ENCODE results near the gene SAMD3. TPM values are rescaled to one million over a fixed set of nuclear protein-coding genes. Genes with fewer than 3 reads are reported as not detected.
"Not testable (repeated sequence)": the region's sequence is repeated elsewhere in the genome, so short reads cannot be mapped to it uniquely, and the experiment has no call there.

SAMD3 gene
- total RNA-seq, 6 experiments from 2014 or later: 0.95 to 2.3 (median 1.4) TPM

DNA sequence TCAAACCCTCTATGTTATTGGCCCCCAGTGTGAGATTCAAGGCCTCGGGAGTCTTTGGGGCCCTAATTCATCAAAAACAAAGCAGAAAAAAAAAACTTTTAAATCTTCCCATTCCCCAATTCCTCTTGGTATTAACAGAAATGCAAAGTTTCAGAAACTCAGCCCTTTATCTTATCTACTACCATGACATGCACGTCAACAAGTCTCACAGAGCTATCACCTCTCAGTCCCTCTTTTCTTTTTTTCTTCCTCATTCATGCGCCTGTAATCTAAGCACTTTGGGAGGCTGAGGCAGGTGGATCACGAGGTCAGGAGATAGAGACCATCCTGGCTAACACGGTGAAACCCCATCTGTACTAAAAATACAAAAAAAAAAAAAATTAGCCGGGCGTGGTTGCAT is 22.7 kb downstream of the SAMD3 start:
- H3K9me3 Mint-ChIP-seq: no peaks in the 10 kb centered on the region
- TF ChIP-seq, protein P1, sequence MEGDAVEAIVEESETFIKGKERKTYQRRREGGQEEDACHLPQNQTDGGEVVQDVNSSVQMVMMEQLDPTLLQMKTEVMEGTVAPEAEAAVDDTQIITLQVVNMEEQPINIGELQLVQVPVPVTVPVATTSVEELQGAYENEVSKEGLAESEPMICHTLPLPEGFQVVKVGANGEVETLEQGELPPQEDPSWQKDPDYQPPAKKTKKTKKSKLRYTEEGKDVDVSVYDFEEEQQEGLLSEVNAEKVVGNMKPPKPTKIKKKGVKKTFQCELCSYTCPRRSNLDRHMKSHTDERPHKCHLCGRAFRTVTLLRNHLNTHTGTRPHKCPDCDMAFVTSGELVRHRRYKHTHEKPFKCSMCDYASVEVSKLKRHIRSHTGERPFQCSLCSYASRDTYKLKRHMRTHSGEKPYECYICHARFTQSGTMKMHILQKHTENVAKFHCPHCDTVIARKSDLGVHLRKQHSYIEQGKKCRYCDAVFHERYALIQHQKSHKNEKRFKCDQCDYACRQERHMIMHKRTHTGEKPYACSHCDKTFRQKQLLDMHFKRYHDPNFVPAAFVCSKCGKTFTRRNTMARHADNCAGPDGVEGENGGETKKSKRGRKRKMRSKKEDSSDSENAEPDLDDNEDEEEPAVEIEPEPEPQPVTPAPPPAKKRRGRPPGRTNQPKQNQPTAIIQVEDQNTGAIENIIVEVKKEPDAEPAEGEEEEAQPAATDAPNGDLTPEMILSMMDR (IDR thresholded peaks at IDR 0.05): no peak
- H3K4me3 Mint-ChIP-seq: no peak overlapping the region
- no peak for DNase-seq
- H3K27me3 Mint-ChIP-seq (ENCODE audit: insufficient read depth): peaks cover 3% of the 10 kb centered on the region; the same call in 1 of the 2 replicates
- H3K36me3 Mint-ChIP-seq (ENCODE audit: low read depth): no peaks in the 10 kb centered on the region
- no peaks in the 10 kb centered on the region for H3K4me1 Mint-ChIP-seq (ENCODE audit: low read depth)
- H3K27ac Mint-ChIP-seq: no peak overlapping the region

DNA sequence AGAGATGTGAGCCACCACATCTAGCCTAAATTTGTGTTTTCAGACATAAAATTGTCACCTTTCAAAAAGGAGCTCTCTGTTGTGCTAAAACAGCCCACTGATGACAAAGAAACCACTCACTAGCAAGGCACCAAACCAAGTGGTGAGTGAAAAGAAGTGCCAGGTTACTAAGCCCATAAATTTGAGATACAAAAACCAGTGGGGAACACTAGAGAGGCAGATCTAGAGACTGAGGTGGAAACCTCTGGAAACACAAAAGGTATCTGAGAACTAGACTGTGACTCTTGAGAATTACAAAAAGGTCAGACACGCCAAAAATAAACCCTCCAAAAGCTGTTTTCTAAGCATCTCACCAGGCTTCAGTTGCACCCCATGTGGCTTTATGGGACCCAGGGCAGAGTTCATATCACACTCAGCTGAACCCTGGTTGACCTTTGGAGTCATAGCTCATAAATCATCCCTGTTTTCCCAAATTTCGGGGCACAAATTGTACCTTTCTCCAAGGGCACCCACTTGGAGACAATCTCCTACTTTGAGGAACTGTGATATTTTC is 24.2 kb downstream of the SAMD3 start:
- Mint-ChIP-seq H3K36me3 (ENCODE audit: low read depth) (no peaks in the 10 kb centered on the region), H3K27ac (no peak overlapping the region), H3K4me1 (ENCODE audit: low read depth) (no peaks in the 10 kb centered on the region), H3K27me3 (ENCODE audit: insufficient read depth) (peaks cover 4% of the 10 kb centered on the region; the same call in 1 of the 2 replicates), H3K9me3 (no peaks in the 10 kb centered on the region), H3K4me3 (no peak overlapping the region)
- DNase-seq: no peak
- TF ChIP-seq, protein P1 (IDR thresholded peaks at IDR 0.05): no peak

- not testable (repeated sequence) for H3K4me3 Mint-ChIP-seq; H3K27me3 Mint-ChIP-seq (ENCODE audit: insufficient read depth); H3K4me1 Mint-ChIP-seq (ENCODE audit: low read depth); H3K9me3 Mint-ChIP-seq; DNase-seq; H3K36me3 Mint-ChIP-seq (ENCODE audit: low read depth); H3K27ac Mint-ChIP-seq
These were observed 24.8 kb downstream of the SAMD3 start for GRCh38 chr6:130197816-130198482.

DNA sequence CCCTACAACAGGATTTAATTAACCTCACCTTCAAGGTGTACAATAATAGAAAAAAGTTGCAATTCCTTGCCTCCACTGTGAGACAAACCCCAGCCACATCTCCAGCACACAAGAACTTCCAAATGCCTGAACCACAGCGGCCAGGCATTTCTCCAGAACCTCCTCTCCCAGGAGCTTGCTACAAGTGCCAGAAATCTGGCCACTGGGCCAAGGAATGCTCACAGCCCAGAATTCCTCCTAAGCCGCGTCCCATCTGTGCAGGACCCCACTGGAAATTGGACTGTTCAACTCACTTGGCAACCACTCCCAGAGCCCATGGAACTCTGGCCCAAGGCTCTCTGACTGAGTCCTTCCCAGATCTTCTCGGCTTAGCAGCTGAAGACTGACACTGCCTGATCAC is 28.3 kb downstream of the SAMD3 start:
- not testable (repeated sequence) for H3K9me3 Mint-ChIP-seq; H3K4me3 Mint-ChIP-seq; H3K27me3 Mint-ChIP-seq (ENCODE audit: insufficient read depth); H3K27ac Mint-ChIP-seq; H3K4me1 Mint-ChIP-seq (ENCODE audit: low read depth); DNase-seq
- peaks cover 13% of the 10 kb centered on the region; the same call in 1 of the 2 replicates for H3K36me3 Mint-ChIP-seq (ENCODE audit: low read depth)

DNA sequence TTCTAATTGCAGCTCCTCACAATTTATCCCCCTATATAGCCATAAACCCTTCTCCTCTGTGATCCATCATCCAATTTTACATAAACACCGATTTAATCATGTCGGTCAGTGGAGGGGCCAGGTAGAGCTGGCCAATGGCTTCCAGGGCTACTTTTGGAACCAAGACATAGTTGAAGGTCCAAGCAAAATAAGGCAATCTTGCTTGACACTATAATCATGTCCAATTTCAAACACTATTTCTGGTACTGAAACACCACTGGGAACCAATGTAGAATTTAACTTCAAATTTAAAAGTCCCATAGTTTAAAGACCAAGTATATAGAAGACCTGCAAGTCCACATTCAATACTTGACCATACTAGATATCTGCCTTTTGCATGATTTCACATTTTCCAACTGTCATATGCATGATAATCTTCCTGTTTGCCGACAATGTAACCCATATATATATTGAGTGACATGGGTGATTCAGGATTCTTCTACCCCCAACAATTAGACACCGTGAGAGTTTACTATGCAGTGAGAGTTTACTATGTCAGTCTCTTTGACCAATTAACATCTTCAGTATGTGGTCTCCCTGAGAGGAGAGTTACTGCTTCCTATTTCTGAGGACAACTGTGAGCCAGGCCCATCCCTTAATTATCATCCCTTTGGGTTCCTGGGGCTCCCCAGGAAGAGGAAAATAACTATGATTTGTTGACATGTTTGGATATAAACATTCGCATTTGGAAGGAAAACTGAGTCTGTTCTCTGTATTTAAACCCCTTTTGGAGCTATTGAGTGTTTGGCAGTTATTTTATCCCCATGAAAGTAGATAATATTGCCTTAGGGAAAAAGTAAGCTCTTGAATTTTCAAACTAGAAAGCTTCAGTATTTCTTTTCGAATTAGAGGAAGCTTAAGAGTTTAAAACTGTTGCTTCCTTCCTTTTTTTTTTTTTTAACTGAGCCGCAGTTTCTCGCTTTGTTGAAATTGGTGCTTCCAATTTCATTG is 31.8 kb downstream of the SAMD3 start:
- TF ChIP-seq, protein P1 (IDR thresholded peaks at IDR 0.05): no peak
- no peaks in the 10 kb centered on the region for H3K9me3 Mint-ChIP-seq
- no peak overlapping the region for H3K4me3 Mint-ChIP-seq
- no peaks in the 10 kb centered on the region for H3K4me1 Mint-ChIP-seq (ENCODE audit: low read depth)
- H3K27me3 Mint-ChIP-seq (ENCODE audit: insufficient read depth): peaks cover 5% of the 10 kb centered on the region
- no peak for DNase-seq
- no peak overlapping the region for H3K27ac Mint-ChIP-seq
- peaks cover 13% of the 10 kb centered on the region; the same call in 1 of the 2 replicates for H3K36me3 Mint-ChIP-seq (ENCODE audit: low read depth)

DNA sequence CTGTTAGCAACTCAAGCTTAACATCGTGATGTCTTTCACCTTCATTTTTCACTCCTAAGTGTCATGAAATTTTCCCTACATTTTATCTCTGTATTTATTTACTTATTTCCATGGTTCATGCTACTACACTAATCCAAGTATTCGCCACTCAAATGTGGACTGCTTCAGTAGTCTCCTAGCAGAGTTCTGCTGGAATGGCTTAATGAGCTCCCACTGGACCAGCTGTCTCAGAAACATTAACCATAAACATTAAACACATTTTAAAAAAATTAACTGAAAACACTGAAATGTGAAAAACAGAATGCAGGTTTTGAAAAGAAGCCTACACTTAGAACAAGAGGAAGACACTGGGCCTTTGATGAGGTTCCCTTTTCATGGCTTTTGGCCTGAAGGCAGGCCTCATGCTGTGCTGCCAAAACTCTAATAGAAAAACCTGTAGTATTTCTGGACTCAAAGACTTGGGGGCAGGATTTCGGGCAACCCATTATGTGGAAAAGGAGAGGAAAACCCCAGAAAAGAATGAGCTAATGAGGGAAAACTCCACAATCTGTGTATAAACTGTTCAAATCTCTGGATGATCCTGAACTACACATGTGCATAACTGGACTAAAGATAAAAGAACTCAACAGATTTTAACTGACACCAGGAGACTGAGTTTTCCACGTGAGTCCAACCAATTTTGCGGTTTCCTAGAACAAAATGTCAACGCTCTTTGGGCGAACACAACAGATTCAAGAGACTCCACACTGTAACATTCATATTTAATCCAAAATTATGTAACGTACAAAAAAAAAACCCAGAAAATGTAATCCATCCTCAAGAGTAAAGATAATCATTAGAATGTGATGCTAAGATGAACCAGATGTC is 33.0 kb downstream of the SAMD3 start:
- DNase-seq: no peak

More for the DNA sequence above, 33.0 kb downstream of the SAMD3 start:
- Mint-ChIP-seq H3K9me3 (no peaks in the 10 kb centered on the region), H3K36me3 (ENCODE audit: low read depth) (peaks cover 13% of the 10 kb centered on the region; the same call in 1 of the 2 replicates), H3K27ac (no peak overlapping the region), H3K27me3 (ENCODE audit: insufficient read depth) (peaks cover 2% of the 10 kb centered on the region), H3K4me1 (ENCODE audit: low read depth) (no peaks in the 10 kb centered on the region), H3K4me3 (no peak overlapping the region)
- TF ChIP-seq, protein P1 (IDR thresholded peaks at IDR 0.05): no peak

Data from HFFc6 (cell line).